GM12891 (cell line): Measurements from ENCODE around the gene ATG7.

Source experiments
- PAX5 ChIP-seq: IDR thresholded peaks from 2 replicates; pipeline ENCODE4 v1.6.1; 2011; ENCODE audit warnings: low read length, moderate library complexity, mild to moderate bottlenecking; ENCODE audit not compliant: insufficient read depth, severe bottlenecking
- POLR2A ChIP-seq: IDR thresholded peaks from 2 replicates; pipeline ENCODE4 v1.6.1; 2011; ENCODE audit warnings: low read depth, low read length, control low read depth
- POLR2AphosphoS5 ChIP-seq: IDR thresholded peaks from 2 replicates; pipeline ENCODE4 v1.6.1; 2011; ENCODE audit warnings: low read depth, low read length, control low read depth
- POU2F2 ChIP-seq: IDR thresholded peaks from 2 replicates; pipeline ENCODE4 v1.6.1; 2011; ENCODE audit warnings: low read depth, mild to moderate bottlenecking, control low read depth, low read length, moderate library complexity
- SPI1 ChIP-seq: IDR thresholded peaks from 2 replicates; pipeline ENCODE4 v1.6.1; 2011; ENCODE audit warnings: low read depth, low read length, control low read depth
- TAF1 ChIP-seq: IDR thresholded peaks from 2 replicates; pipeline ENCODE4 v1.6.1; 2011; ENCODE audit warnings: low read depth, low read length, control low read depth

GRCh38 chr3:11555881-11556633 lies 283.9 kb downstream of the ATG7 start:
- TF ChIP-seq POLR2A (no peak), TAF1 (no peak), POLR2AphosphoS5 (no peak), PAX5 (no peak), POU2F2 (no peak), SPI1 (no peak)
